Natural killer cell (primary cell): ENCODE data around the gene DRAP1. TPM values are rescaled to one million over a fixed set of nuclear protein-coding genes. Genes with fewer than 3 reads are reported as not detected.

ENCODE experiments used
- ATAC-seq, 3 donors: fragments of 150-1000 bp in 2 of 3; fragments of 200-7000 bp in 1 of 3; cut with Tn5 transposase; 1 replicate in 1 of 3; 2 replicates in 2 of 3; pipeline ENCODE4 v1.10.0; 2021; ENCODE audit warnings: mild to moderate bottlenecking in 2 of 3, moderate library complexity in 2 of 3
- DNase-seq, 2 donors: peaks; one replicate each; pipeline versions ENCODE4 v3.0.0 to v3.0.0-alpha.2; 2013 to 2021; ENCODE audit warnings: mixed read lengths in 1 of 2
- H3K27ac ChIP-seq: one replicate; pipeline ENCODE4 v1.5.1; 2013; ENCODE audit warnings: mild to moderate bottlenecking, low read length
- H3K27me3 ChIP-seq: one replicate; pipeline ENCODE4 v1.6.1; 2013; ENCODE audit warnings: low read length; ENCODE audit not compliant: control insufficient read depth, insufficient read depth
- H3K36me3 ChIP-seq: one replicate; pipeline ENCODE4 v1.6.1; 2013; ENCODE audit warnings: low read length; ENCODE audit not compliant: control insufficient read depth, insufficient read depth
- H3K4me1 ChIP-seq: one replicate; pipeline ENCODE4 v1.6.1; 2013; ENCODE audit warnings: low read length; ENCODE audit not compliant: control insufficient read depth, insufficient read depth
- H3K4me3 ChIP-seq: one replicate; pipeline ENCODE4 v1.5.1; 2013; ENCODE audit warnings: low read length
- H3K9me3 ChIP-seq: one replicate; pipeline ENCODE4 v1.6.1; 2013; ENCODE audit warnings: low read length; ENCODE audit not compliant: control insufficient read depth, insufficient read depth
- H3K27ac Mint-ChIP-seq, 2 donors: one replicate each; pipeline ENCODE4 v1.8.0; 2022; ENCODE audit warnings: mild to moderate bottlenecking in 2 of 2, mixed read lengths in 2 of 2, moderate library complexity in 1 of 2
- H3K27me3 Mint-ChIP-seq, 2 donors: one replicate each; pipeline ENCODE4 v1.8.0; 2022; ENCODE audit warnings: low read depth in 2 of 2, mixed read lengths in 2 of 2
- H3K36me3 Mint-ChIP-seq: one replicate; pipeline ENCODE4 v1.8.0; 2022; ENCODE audit warnings: mixed read lengths
- H3K4me1 Mint-ChIP-seq, 2 donors: one replicate each; pipeline ENCODE4 v1.8.0; 2022; ENCODE audit warnings: mixed read lengths in 2 of 2
- H3K4me3 Mint-ChIP-seq: one replicate; pipeline ENCODE4 v1.8.0; 2022; ENCODE audit warnings: mild to moderate bottlenecking, moderate library complexity, mixed read lengths
- H3K9me3 Mint-ChIP-seq, 2 donors: one replicate each; pipeline ENCODE4 v1.8.0; 2022; ENCODE audit warnings: mixed read lengths in 2 of 2
- CTCF ChIP-seq: fragments of 200-600 bp; IDR thresholded peaks from one replicate; pipeline ENCODE4 v1.8.0; 2022; ENCODE audit warnings: antibody characterized with exemption
- WGBS: methylation state at CpG from one replicate; pipeline ENCODE4 v1.1.7; 2013; ENCODE audit warnings: missing lambda C conversion rate; ENCODE audit not compliant: insufficient coverage; 5-methylcytosine and 5-hydroxymethylcytosine counted together
- intact Hi-C: fragments of 100-400 bp; cut with micrococcal nuclease; formaldehyde crosslinking; loops from one replicate; pipeline ENCODE4 v1.14.2; 2022
- total RNA-seq, 4 donors: library from RNA; stranded (reverse); fragments of 120-200 nt in 1 of 4; gene quantifications; one replicate each; pipeline versions ENCODE4 v1.2.3 to v1.2.4, GENCODE V29; 2013 to 2022

DRAP1 gene
- total RNA-seq, 3 donors from 2014 or later (not counting 1 experiment from before 2014, with no cell fraction given), result 114 to 115 (median 115) TPM

- no peaks in the 10 kb centered on the region for H3K36me3 ChIP-seq
- no peaks in the 10 kb centered on the region for H3K27me3 ChIP-seq
- peak overlapping the region in 1 of 2 donors; percentile 7 for H3K27ac Mint-ChIP-seq
- ATAC-seq, result no peak
- intact Hi-C loops, result no loop called here
- no peaks in the 10 kb centered on the region for H3K9me3 ChIP-seq
- no peak overlapping the region for H3K27ac ChIP-seq
- DNase-seq, result no peak
- peaks cover 7% of the 10 kb centered on the region for H3K4me1 ChIP-seq
- WGBS, result 82% methylated on average over 9 of the region's 9 CpGs
- H3K4me3 ChIP-seq, result no peak overlapping the region
- H3K4me1 Mint-ChIP-seq, result peaks cover 0 to 6% of the 10 kb centered on the region in 2 donors
- no peaks in the 10 kb centered on the region for H3K9me3 Mint-ChIP-seq
- H3K4me3 Mint-ChIP-seq, result no peak overlapping the region
- H3K36me3 Mint-ChIP-seq, result no peaks in the 10 kb centered on the region
- TF ChIP-seq CTCF, result no peak
- H3K27me3 Mint-ChIP-seq, result no peaks in the 10 kb centered on the region
Measured at GRCh38 chr11:65941720-65942310, 22.6 kb downstream of the DRAP1 start.

GRCh38 chr11:65942531-65942930 lies 23.3 kb downstream of the DRAP1 start:
- no peak overlapping the region for H3K27ac ChIP-seq
- H3K27ac Mint-ChIP-seq, result no peak overlapping the region
- H3K9me3 ChIP-seq, result no peaks in the 10 kb centered on the region
- H3K4me3 ChIP-seq, result no peak overlapping the region
- TF ChIP-seq CTCF, result no peak
- H3K36me3 Mint-ChIP-seq, result no peaks in the 10 kb centered on the region
- no peaks in the 10 kb centered on the region for H3K27me3 ChIP-seq
- no peaks in the 10 kb centered on the region for H3K9me3 Mint-ChIP-seq
- intact Hi-C loops, result no loop called here
- WGBS, result 92% methylated on average over 7 of the region's 7 CpGs
- H3K4me1 Mint-ChIP-seq, result peaks cover 0 to 6% of the 10 kb centered on the region in 2 donors
- DNase-seq (no peak), ATAC-seq (no peak)
- H3K36me3 ChIP-seq, result no peaks in the 10 kb centered on the region
- H3K27me3 Mint-ChIP-seq, result no peaks in the 10 kb centered on the region
- peaks cover 7% of the 10 kb centered on the region for H3K4me1 ChIP-seq
- H3K4me3 Mint-ChIP-seq, result no peak overlapping the region

GRCh38 chr11:65944191-65944590 lies 25.0 kb downstream of the DRAP1 start:
- WGBS, result 97% methylated on average over 7 of the region's 8 CpGs
- no peaks in the 10 kb centered on the region for H3K27me3 ChIP-seq
- no peak overlapping the region for H3K27ac ChIP-seq
- no peaks in the 10 kb centered on the region for H3K9me3 ChIP-seq
- ATAC-seq, result no peak
- no peaks in the 10 kb centered on the region for H3K27me3 Mint-ChIP-seq
- H3K4me3 Mint-ChIP-seq, result no peak overlapping the region
- no peaks in the 10 kb centered on the region for H3K9me3 Mint-ChIP-seq
- no peaks in the 10 kb centered on the region for H3K36me3 Mint-ChIP-seq
- H3K27ac Mint-ChIP-seq, result no peak overlapping the region
- H3K4me1 ChIP-seq, result peaks cover 7% of the 10 kb centered on the region
- no peaks in the 10 kb centered on the region for H3K36me3 ChIP-seq
- DNase-seq, result no peak
- H3K4me1 Mint-ChIP-seq, result peaks cover 0 to 6% of the 10 kb centered on the region in 2 donors
- H3K4me3 ChIP-seq, result no peak overlapping the region
- TF ChIP-seq CTCF, result no peak
- intact Hi-C loops, result no loop called here

GRCh38 chr11:65944767-65945166 lies 25.5 kb downstream of the DRAP1 start:
- Mint-ChIP-seq H3K9me3 (no peaks in the 10 kb centered on the region), H3K27ac (no peak overlapping the region), H3K27me3 (no peaks in the 10 kb centered on the region), H3K4me3 (no peak overlapping the region), H3K4me1 (peaks cover 0 to 6% of the 10 kb centered on the region in 2 donors), H3K36me3 (no peaks in the 10 kb centered on the region)
- no peak overlapping the region for H3K27ac ChIP-seq
- WGBS, result 93% methylated on average over 8 of the region's 8 CpGs
- H3K4me3 ChIP-seq, result no peak overlapping the region
- no peaks in the 10 kb centered on the region for H3K36me3 ChIP-seq
- DNase-seq (no peak), ATAC-seq (no peak)
- TF ChIP-seq CTCF, result no peak
- intact Hi-C loops, result no loop called here
- no peaks in the 10 kb centered on the region for H3K27me3 ChIP-seq
- no peaks in the 10 kb centered on the region for H3K9me3 ChIP-seq
- peaks cover 7% of the 10 kb centered on the region for H3K4me1 ChIP-seq
